Body of pancreas (tissue), 4 donors: Measurements from ENCODE around the gene PANK1. TPM values are rescaled to one million over a fixed set of nuclear protein-coding genes. Genes with fewer than 3 reads are reported as not detected.

Experiments used
- ATAC-seq: fragments of 150-250 bp; one replicate; pipeline ENCODE4 v1.9.1; 2016
- DNase-seq, 4 donors: peaks; one replicate each; pipeline ENCODE4 v3.0.0-alpha.2; 2019
- H3K27ac ChIP-seq, 4 donors: fragments of 200-600 bp; sonication (generic); 1 replicate in 3 of 4; 2 replicates in 1 of 4; pipeline versions ENCODE4 v1.5.1 to v1.6.1; 2016 to 2019; ENCODE audit warnings: mild to moderate bottlenecking in 1 of 4, mixed read lengths in 1 of 4, moderate library complexity in 1 of 4
- H3K27me3 ChIP-seq, 2 donors: fragments of 200-600 bp; sonication (generic); one replicate each; pipeline ENCODE4 v1.6.0; 2016; ENCODE audit warnings: mild to moderate bottlenecking in 1 of 2
- H3K36me3 ChIP-seq, 2 donors: fragments of 200-600 bp; sonication (generic); replicated peaks in 1 of 2; 2 replicates each; pipeline ENCODE4 v1.5.1; 2016; ENCODE audit warnings: low read depth in 2 of 2; ENCODE audit not compliant: insufficient read depth in 1 of 2
- H3K4me1 ChIP-seq: fragments of 200-600 bp; sonication (generic); one replicate; pipeline ENCODE4 v1.6.0; 2016
- H3K4me3 ChIP-seq, 2 donors: fragments of 200-600 bp; sonication (generic); 1 replicate in 1 of 2; 2 replicates in 1 of 2; pipeline ENCODE4 v1.5.1; 2016 to 2019
- H3K9me3 ChIP-seq, 3 donors: fragments of 200-600 bp; sonication (generic); 1 replicate in 2 of 3; 2 replicates in 1 of 3; pipeline ENCODE4 v1.5.1; 2016
- POLR2A ChIP-seq, 3 donors: fragments of 450-650 bp; IDR thresholded peaks; one replicate each; pipeline ENCODE4 v1.6.1; 2016; ENCODE audit warnings: antibody characterized with exemption in 3 of 3, mild to moderate bottlenecking in 2 of 3
- WGBS, 2 donors: methylation state at CpG; one replicate each; pipeline ENCODE4 v1.1.5; 2017; 5-methylcytosine and 5-hydroxymethylcytosine counted together
- intact Hi-C: fragments of 100-400 bp; cut with DNase I; formaldehyde crosslinking; loops from one replicate; pipeline ENCODE4 v1.15.1; 2023
- total RNA-seq, 2 donors: library from RNA; depleted of rRNA; stranded (reverse); fragments of >200 nt; gene quantifications; one replicate each; pipeline ENCODE4 v1.1.0, GENCODE V29; 2016
- TF ChIP-seq, protein P1 (sequence below), 7 experiments: fragments of 450-650 bp in 4 of 7; fragments of 200-600 bp in 3 of 7; sonication (generic) in 3 of 7; IDR thresholded peaks; one replicate each; pipeline ENCODE4 v1.5.1; 2016 to 2019; ENCODE audit warnings: antibody characterized with exemption in 7 of 7

Gene PANK1
- total RNA-seq, 2 donors from 2014 or later = 2.6 to 3.0 TPM

DNA sequence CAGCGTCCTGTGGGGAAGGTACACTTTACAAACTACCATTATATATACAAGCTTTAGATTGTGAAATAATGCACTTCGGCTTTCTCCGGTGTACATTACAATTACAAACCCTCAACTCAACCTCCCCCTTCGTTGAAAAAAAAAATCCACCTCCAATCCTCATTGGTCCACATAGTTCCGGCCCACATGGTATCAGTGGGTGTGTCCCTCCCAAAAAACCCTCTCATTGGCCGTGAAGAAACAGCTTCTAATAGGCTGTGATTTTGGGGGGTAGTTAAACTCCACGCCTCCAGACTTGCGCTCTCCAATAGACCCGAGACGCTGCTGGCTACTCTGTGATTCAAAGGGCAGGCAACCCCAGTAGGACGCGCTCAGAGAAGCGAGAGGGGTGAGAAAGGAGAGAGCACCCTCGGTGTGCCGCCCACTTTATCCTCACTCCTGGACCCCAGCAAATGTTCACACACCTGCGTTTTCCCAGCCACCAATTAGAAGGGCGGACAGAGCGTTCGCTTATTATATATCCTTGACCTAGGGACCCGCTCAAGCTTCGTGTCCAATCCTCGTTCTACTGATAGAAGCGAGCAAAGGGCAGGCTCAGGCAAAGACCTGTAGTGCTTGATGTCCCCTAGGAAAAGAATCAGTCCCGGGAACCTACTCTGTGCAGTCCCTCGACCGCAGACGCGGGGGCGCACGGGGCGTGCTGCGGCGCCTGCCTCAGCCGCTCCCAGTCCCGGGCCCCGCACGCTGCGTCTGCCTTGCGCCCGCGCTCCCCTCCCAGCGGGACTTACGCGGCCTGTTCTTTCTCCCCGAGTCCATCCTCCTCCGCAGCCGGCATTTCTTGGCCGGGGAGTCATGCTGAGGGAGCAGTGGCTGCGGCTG is 991 bp downstream of the PANK1 start:
- H3K27me3 ChIP-seq = no peaks in the 10 kb centered on the region
- no peaks in the 10 kb centered on the region for H3K9me3 ChIP-seq
- no peaks in the 10 kb centered on the region for H3K36me3 ChIP-seq
- H3K27ac ChIP-seq = peak overlapping the region; percentile 80 to 89 (median 85)
- 0 to 1% methylated on average over 18 to 49 of the region's 49 CpGs for WGBS, 2 donors
- peak overlapping the region; percentile 88 to 93 for H3K4me3 ChIP-seq
- TF ChIP-seq POLR2A (IDR thresholded peaks at IDR 0.05) = peak; percentile 61 to 87 (median 85)
- TF ChIP-seq, protein P1, sequence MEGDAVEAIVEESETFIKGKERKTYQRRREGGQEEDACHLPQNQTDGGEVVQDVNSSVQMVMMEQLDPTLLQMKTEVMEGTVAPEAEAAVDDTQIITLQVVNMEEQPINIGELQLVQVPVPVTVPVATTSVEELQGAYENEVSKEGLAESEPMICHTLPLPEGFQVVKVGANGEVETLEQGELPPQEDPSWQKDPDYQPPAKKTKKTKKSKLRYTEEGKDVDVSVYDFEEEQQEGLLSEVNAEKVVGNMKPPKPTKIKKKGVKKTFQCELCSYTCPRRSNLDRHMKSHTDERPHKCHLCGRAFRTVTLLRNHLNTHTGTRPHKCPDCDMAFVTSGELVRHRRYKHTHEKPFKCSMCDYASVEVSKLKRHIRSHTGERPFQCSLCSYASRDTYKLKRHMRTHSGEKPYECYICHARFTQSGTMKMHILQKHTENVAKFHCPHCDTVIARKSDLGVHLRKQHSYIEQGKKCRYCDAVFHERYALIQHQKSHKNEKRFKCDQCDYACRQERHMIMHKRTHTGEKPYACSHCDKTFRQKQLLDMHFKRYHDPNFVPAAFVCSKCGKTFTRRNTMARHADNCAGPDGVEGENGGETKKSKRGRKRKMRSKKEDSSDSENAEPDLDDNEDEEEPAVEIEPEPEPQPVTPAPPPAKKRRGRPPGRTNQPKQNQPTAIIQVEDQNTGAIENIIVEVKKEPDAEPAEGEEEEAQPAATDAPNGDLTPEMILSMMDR (IDR thresholded peaks at IDR 0.05) = no peak
- ATAC-seq = peak; percentile 89
- DNase-seq = peak; percentile 69 to 88 (median 82)
- H3K4me1 ChIP-seq = peaks cover 20% of the 10 kb centered on the region
- intact Hi-C loops = no loop called here

DNA sequence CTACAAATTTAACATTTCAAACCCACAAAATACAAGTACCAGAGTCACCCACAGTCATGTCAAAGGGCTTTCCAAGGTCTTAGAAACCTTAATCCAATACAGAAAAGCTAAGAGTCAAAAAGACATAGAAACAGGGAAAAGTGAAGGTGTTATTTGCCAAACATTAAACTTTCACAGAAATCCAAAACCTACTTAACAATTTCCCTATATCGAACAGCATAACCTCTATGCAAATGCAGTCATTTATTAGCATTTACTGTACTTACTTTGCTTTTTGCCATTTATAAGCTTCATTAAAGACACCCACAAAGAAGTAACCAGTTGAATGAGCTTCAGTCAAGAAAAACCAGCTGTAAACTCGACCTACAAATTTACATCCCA is 1.6 kb downstream of the PANK1 start:
- ATAC-seq (no peak), DNase-seq (no peak)
- Histone ChIP-seq H3K27me3 (no peaks in the 10 kb centered on the region), H3K4me3 (no peak overlapping the region), H3K27ac (peak overlapping the region in 3 of 4 donors; percentile 82 to 89 (median 88)), H3K4me1 (peaks cover 20% of the 10 kb centered on the region), H3K36me3 (no peaks in the 10 kb centered on the region), H3K9me3 (no peaks in the 10 kb centered on the region)
- 0% methylated on average over 2 of the region's 2 CpGs for WGBS, 2 donors
- TF ChIP-seq POLR2A (IDR thresholded peaks at IDR 0.05) = no peak
- TF ChIP-seq, protein P1 (IDR thresholded peaks at IDR 0.05) = no peak
- intact Hi-C loops = no loop called here

DNA sequence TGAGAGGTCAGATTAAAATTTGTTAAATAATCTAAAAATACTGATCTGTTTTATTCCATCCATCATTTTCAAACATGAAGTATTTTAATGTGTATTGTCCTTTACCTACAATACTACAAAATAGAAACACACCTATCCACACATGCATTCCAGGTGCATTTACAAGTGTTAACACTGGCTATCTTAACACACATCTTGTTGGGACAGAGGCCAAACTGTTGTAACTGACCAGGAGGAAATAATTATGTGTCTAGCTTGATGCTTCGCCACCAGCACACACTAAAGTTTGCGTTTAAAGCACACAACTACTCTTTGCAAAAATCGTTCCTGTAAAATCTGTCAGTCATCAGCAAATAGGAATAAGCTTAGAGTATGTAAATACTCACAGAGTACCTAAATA is 2.8 kb downstream of the PANK1 start:
- Histone ChIP-seq H3K27ac (no peak overlapping the region), H3K4me1 (peaks cover 20% of the 10 kb centered on the region), H3K36me3 (no peaks in the 10 kb centered on the region), H3K9me3 (no peaks in the 10 kb centered on the region), H3K27me3 (no peaks in the 10 kb centered on the region), H3K4me3 (no peak overlapping the region)
- ATAC-seq (no peak), DNase-seq (no peak)
- no peak for TF ChIP-seq POLR2A (IDR thresholded peaks at IDR 0.05)
- TF ChIP-seq, protein P1 (IDR thresholded peaks at IDR 0.05) = no peak
- 60 to 62% methylated on average over 3 of the region's 3 CpGs for WGBS, 2 donors
- intact Hi-C loops = no loop called here

DNA sequence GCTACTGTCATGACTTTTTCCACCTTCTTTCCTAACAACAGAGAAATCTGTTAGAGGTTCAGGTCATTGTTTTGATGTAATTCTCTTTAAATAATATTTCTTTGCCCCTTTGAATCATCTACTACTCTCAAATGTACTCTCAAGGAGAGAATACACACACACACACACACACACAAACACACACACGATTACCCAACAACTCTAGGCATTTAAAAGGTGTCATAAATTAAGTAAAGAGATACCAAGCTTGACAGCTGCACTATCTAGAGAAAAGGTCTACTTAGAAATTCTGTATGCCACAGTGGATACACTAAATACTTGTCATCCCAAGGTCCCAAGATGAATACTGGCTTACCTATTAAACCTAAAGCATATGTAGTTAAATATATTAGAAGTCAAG is 4.8 kb downstream of the PANK1 start:
- ATAC-seq (no peak), DNase-seq (no peak)
- no peak overlapping the region for H3K27ac ChIP-seq
- WGBS, 2 donors = 72 to 73% methylated on average over 1 of the region's 1 CpG
- no peaks in the 10 kb centered on the region for H3K36me3 ChIP-seq
- no peak for TF ChIP-seq POLR2A (IDR thresholded peaks at IDR 0.05)
- TF ChIP-seq, protein P1 (IDR thresholded peaks at IDR 0.05) = no peak
- no peaks in the 10 kb centered on the region for H3K9me3 ChIP-seq
- H3K27me3 ChIP-seq = no peaks in the 10 kb centered on the region
- peaks cover 11% of the 10 kb centered on the region for H3K4me1 ChIP-seq
- no peak overlapping the region for H3K4me3 ChIP-seq
- intact Hi-C loops = no loop called here

DNA sequence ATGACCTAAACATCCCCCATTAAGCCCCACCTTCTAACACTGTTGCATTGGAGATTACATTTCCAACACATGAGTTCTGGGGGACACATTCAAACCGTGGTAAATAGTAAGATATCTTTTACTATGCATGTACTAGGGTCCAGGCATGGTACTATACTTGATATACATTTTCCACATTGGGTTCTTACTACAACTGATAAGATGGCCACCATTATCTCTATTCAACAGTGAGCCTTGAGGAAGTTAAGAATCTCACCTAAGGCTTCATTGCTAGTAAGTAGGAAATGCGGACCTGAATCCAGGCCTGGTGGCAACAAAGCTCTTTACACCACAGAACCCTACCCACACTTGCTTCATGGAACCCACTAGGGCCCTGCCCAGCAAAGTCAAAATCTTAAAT is 5.7 kb downstream of the PANK1 start:
- WGBS, 2 donors = 94% methylated on average over 2 of the region's 2 CpGs
- no peak overlapping the region for H3K27ac ChIP-seq
- no peaks in the 10 kb centered on the region for H3K9me3 ChIP-seq
- no peak for DNase-seq
- H3K36me3 ChIP-seq = no peaks in the 10 kb centered on the region
- ATAC-seq = no peak
- H3K4me1 ChIP-seq = peaks cover 9% of the 10 kb centered on the region
- no peaks in the 10 kb centered on the region for H3K27me3 ChIP-seq
- intact Hi-C loops = no loop called here
- TF ChIP-seq POLR2A (IDR thresholded peaks at IDR 0.05) = no peak
- no peak overlapping the region for H3K4me3 ChIP-seq
